HG02981 (cell line): ENCODE measurements around the gene OR2T34.
A peak's percentile ranks its signal among the peaks of the same experiment; 100 is the strongest.
"Not testable (repeated sequence)": the region's sequence is repeated elsewhere in the genome, so short reads cannot be mapped to it uniquely, and the experiment has no call there.

Experiments used
- ATAC-seq: cut with Tn5 transposase; IDR thresholded peaks from one replicate; pipeline ENCODE4 v1.9.1; 2021; ENCODE audit warnings: mild to moderate bottlenecking, moderate library complexity; ENCODE audit not compliant: unreplicated experiment

Gene OR2T34, protein sequence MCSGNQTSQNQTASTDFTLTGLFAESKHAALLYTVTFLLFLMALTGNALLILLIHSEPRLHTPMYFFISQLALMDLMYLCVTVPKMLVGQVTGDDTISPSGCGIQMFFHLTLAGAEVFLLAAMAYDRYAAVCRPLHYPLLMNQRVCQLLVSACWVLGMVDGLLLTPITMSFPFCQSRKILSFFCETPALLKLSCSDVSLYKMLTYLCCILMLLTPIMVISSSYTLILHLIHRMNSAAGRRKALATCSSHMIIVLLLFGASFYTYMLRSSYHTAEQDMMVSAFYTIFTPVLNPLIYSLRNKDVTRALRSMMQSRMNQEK

DNA sequence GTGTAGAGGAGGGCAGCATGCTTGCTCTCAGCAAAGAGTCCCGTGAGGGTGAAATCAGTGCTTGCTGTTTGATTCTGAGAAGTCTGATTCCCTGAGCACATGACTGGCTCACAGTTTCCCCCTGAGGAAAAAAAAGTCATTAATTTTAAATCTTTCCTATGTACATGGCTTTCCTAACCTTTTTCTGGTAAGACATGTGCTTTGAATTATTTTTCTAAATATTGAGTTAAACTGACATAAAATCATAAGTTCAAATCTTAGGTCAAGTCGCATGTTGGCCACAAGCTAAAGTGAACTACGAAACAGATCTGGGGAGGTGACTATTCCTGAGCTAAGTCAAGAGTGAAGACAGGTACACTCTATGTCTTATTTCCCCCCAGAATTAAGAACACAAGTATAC, at the start of gene OR2T34:
TSS of gene OR2T34 (minus strand) at position 101 of the 400 bp plus-strand sequence. CDS start at position 101, 0 bp downstream.
- ATAC-seq = not testable (repeated sequence)

DNA sequence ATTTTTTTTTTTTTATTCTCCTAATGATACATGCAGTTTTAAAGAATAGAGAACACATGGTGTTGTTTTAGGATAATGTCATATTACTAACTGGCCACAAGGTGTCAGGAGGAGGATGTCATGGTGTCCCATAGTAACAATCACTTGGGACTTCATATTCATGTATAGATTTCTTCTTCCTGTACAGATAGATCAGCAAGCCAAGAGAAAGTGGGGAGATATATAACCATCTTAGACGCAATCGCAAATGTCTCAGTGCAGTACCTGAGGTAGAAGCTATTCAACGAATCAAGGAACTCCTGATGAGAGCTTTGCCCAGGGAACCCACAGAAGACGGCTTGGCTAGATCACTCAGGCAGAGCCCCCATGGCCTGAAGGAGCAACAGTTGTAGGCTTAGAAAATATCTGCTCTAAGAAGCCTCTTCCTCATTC, 48.0 kb upstream of the OR2T34 start:
- ATAC-seq = peak; percentile 96

- no peak for ATAC-seq
Observed at GRCh38 chr1:248621770-248622169, 47.2 kb upstream of the OR2T34 start.

- ATAC-seq = no peak
Observed at GRCh38 chr1:248618878-248619277, 44.3 kb upstream of the OR2T34 start.

DNA sequence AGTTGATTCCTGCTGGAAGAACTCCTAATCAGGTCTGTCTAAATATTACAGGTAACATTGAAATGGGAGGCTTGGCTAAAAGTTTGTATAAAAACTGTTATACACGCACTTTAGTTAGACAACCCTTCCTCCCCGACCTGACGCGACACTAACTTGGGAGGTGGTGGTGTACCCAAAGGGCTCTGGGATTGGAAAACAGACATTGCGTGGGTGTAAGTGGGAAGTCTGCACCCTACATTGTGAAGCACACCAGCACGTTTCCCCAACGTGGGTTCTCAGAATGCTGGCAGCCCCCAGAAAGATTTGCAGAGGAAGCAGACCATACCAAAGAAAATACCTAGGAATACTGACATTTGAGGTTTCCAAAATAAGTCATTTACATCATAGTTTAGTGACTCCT, 43.6 kb upstream of the OR2T34 start:
- ATAC-seq = no peak

- no peak for ATAC-seq
Observed at GRCh38 chr1:248613742-248614141, 39.2 kb upstream of the OR2T34 start.

DNA sequence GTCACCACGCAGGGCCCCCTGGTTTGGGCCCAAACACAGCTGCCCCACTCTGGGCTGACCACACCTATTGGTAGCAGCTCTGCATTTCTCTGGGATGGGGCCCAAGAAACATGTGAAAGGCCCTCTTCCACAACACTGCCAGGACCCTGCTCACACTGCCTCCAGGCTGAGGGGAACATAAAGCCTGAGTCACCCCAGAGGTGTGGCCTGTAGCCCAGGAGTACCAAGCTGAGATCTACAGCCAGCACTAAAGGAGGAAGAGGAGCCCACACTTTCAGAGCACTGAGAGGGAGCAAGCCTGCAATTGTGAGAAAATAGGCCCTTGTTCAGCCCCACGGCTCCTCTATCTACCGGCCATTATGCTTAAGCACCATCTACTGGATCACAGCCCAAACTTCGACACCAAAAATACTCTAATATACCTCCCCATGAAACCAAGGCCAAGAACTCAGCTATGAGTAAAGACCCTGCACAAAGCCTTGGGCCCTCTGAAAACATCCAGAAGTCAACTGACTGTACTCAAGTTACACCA, 37.4 kb upstream of the OR2T34 start:
- ATAC-seq = no peak

GRCh38 chr1:248610301-248610700, 35.7 kb upstream of the OR2T34 start:
- no peak for ATAC-seq

DNA sequence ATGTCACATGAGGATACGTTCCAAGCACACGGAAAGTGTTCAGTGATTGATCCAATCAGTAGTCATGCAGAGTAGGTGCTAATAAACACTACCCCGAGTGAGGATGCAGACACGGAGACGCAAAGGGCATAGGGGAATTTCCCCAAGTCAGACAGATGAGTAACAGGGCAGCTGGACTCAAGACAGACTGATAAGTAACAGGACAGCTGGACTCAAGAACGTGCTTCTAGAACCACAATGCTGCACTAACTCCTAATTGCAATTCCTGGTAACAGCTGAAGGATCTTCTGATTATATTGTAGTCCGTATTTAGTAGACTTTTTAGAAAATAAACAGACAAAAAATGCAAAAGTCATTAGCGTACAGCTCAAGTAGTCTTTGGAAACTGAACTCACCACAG, 24.8 kb upstream of the OR2T34 start:
- ATAC-seq = no peak

GRCh38 chr1:248597589-248597988, 23.0 kb upstream of the OR2T34 start, which contains the start of gene OR2T10:
OR2T10 (minus strand) TSS chr1:248597700; CDS start chr1:248593768, 3,932 bp downstream.
- ATAC-seq = no peak

DNA sequence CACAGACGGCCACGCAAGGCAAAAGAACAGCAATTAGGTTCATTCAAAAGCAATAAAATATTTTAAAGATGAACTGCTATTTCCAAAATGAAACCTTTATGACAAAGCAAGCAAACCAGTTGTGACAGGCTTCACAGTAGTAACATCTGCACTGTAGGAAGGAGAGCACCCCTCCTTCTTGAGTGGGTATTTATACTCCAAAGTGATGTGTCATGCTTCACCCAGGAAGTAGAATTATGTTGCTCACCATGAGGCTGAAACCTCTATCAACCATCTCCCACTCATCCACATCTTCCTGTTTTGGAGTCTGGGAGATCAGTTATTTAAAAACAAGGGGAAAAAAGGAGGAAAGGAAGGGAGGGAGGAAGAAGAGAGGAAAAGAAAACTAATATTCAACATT, 22.1 kb upstream of the OR2T34 start:
- ATAC-seq = no peak

DNA sequence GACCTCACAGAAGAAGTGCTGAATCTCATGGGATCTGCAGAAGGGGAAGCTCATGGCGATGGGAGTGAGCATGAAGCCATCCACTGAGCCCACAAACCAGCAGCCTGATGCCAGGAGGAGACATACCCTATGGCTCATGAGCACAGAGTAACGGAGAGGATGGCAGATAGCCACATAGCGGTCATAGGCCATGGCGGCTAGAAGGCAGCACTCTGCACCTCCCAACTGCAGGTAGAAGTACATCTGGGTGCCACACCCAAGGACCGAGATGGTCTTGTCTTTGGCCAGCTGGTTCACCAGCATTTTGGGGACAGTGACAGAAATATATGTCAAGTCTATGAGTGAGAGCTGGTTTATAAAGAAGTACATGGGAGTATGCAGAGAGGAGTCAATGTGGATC, 18.7 kb upstream of the OR2T34 start:
- no peak for ATAC-seq

DNA sequence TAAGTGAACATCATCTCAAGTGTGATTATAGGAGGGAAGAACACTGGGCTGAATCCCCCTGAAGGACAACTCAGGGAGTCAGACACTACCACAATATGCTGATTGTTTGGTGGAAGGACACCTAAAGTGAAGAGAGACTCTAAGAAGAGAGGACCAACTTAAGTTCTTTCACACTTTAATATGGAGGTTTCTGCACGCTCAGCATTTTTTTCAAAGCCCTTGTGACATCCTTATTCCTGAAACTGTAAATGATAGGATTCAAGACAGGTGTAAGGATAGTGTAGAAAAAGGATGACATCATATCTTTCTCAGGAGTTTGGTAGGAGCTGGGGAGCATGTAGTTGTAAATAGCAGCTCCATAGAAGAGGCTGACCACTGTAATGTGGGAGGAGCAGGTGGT, 18.1 kb upstream of the OR2T34 start:
- ATAC-seq = no peak

DNA sequence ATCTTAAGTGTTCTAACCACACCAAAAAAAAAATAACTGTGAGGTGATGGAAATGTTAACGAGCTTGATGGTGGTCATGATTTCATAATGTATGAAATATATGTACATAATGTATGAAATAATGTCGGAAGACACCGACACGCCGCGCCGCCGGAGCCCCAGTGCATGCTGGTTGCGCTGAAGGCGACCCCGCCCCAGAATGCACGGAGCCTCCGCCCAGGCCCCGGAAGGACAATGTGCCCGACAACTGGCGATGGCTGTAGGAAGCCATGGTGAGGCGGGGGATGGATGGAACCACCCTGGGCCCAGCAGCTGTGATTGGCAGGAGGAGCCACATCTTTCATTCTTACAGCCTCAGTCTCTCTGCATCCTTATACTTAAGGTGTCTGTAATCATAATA, 15.5 kb upstream of the OR2T34 start:
- ATAC-seq = no peak

DNA sequence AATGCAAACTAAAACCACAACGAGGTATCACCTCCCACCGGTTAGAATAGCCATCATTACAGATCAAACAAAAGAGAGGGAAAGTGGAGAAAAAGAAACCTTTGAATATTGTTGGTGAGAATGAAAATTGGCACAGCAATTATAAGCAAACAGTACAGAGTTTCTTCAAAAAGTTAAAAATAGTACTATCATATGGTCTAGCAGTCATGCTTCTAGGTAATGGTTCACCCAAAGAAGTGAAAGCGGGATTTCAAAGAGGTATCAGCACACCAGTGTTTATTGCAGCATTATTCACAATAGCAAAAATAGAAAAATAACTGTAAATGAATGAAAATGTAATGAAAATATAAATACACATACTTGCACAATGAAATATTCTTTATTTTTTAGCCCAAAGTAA, 14.8 kb upstream of the OR2T34 start:
- no peak for ATAC-seq

DNA sequence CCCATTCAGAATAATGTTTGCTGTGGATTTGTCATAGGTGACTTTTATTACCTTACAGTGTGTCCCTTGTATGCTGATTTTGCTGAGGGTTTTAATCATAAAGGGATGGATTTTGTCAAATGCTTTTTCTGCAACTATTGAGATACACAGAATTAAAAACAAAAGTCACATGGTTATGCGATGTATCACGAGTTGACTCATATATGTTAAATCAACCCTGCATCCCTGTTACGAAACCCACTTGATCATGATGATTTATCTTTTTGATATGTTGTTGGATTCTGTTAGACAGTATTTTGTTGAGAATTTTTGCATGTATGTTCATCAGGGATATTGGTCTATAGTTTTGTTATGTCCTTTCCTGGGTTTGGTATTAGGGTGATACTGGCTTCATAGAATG, 10.7 kb upstream of the OR2T34 start:
- ATAC-seq = no peak

DNA sequence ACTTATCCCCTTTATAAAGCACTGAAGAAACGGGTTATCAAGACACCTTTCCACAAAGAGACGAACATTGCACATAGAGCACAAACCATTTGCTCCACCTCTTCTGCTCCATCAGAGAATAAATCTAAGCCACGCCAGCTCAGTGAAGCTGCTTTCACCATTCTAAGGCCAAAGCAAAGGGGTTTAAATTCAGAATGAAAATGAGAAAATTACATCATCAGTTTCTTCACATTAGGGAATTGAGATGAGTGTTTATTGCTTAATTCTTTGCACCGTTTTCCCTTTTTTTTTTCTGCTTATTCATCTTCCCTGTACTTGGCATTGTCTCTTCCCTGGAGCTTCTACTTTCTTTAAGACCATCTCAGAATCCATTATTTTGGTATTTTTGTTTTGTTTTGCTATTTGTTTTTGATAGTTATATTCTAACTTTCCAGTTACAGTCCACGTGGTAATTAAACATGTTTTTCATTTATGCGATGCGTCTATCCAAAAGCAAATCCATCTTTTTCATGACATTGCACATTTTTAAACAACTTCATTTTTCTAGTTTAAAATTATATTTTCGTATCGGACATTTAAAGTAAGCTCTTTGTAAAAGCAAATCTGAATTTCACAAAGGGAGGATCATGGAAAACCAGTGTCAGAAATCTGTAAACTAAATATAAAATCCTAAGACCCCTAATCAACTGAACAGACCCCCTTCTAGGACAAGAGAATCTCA, 1.9 kb upstream of the OR2T34 start:
- ATAC-seq = no peak

GRCh38 chr1:248573856-248574255, 701 bp downstream of the OR2T34 start:
- not testable (repeated sequence) for ATAC-seq

GRCh38 chr1:248572049-248572448, 2.5 kb downstream of the OR2T34 start:
- not testable (repeated sequence) for ATAC-seq

- not testable (repeated sequence) for ATAC-seq
Observed at GRCh38 chr1:248570811-248571210, 3.7 kb downstream of the OR2T34 start.

GRCh38 chr1:248569049-248569448, 5.5 kb downstream of the OR2T34 start:
- not testable (repeated sequence) for ATAC-seq
